ENCODE data around the gene BBS5. TPM values are rescaled to one million over a fixed set of nuclear protein-coding genes. Genes with fewer than 3 reads are reported as not detected.

The BBS5 gene
- total RNA-seq, 1 experiment from 2014 or later: 0.55 TPM

- Histone ChIP-seq H2BK12ac (ENCODE audit: insufficient read length, low read depth, low read length) (no peak overlapping the region), H3K23me2 (ENCODE audit: insufficient read length, low read depth, low read length, poor library complexity, severe bottlenecking) (no peaks in the 10 kb centered on the region), H3K27ac (ENCODE audit: insufficient read length, low read depth, low read length) (no peak overlapping the region), H3K18ac (ENCODE audit: insufficient read length, low read depth, low read length) (no peak overlapping the region), H2BK15ac (ENCODE audit: low read depth, low read length) (no peak overlapping the region), H3K14ac (ENCODE audit: insufficient read depth, low read length) (no peak overlapping the region), H3K56ac (ENCODE audit: insufficient read length, low read depth, low read length) (no peak overlapping the region), H3K79me2 (ENCODE audit: insufficient read depth, low read length) (no peaks in the 10 kb centered on the region), H2BK120ac (ENCODE audit: low read depth, low read length, poor library complexity, severe bottlenecking) (no peak overlapping the region), H2BK5ac (ENCODE audit: insufficient read length, low read length) (no peak overlapping the region), H2AFZ (ENCODE audit: low read length) (no peak overlapping the region), H4K91ac (ENCODE audit: insufficient read length, low read depth, low read length) (no peak overlapping the region), H4K20me1 (ENCODE audit: control insufficient read depth, insufficient read depth, insufficient read length) (no peaks in the 10 kb centered on the region), H3K23ac (ENCODE audit: insufficient read length, low read depth, low read length) (no peak overlapping the region), H3T11ph (ENCODE audit: low read length) (no peak overlapping the region), H3K4me1 (ENCODE audit: insufficient read depth, low read length) (no peaks in the 10 kb centered on the region), H4K8ac (replicated peaks; ENCODE audit: insufficient read length, low read depth, low read length) (no peak overlapping the region), H4K5ac (ENCODE audit: insufficient read length, low read depth, low read length) (no peak overlapping the region), H3K9ac (ENCODE audit: extremely low read depth, insufficient read length, low read length) (no peak overlapping the region), H3K4me2 (ENCODE audit: insufficient read depth, insufficient read length, low read length) (no peak overlapping the region), H2AK5ac (ENCODE audit: insufficient read length, low read length) (no peak overlapping the region), H3K4ac (ENCODE audit: low read depth, low read length) (no peak overlapping the region), H3K27me3 (ENCODE audit: insufficient read depth, low read length) (no peaks in the 10 kb centered on the region), H3K9me3 (ENCODE audit: control insufficient read depth, low read depth, low read length) (no peaks in the 10 kb centered on the region), H3K79me1 (ENCODE audit: insufficient read depth, low read depth, low read length, poor library complexity, severe bottlenecking) (no peaks in the 10 kb centered on the region), H2BK20ac (ENCODE audit: low read depth, low read length, poor library complexity, severe bottlenecking) (no peak overlapping the region)
- no peak overlapping the region for H3K27ac Mint-ChIP-seq
- no peaks in the 10 kb centered on the region; the same call in 1 of the 2 replicates for H3K27me3 Mint-ChIP-seq (ENCODE audit: low read depth)
- no CpG with 5 or more reads among the region's 19 CpGs for WGBS (ENCODE audit: extremely low coverage, insufficient read length, low lambda C conversion rate)
- H3K9me3 Mint-ChIP-seq: peaks cover 7 to 13% of the 10 kb centered on the region in 2 experiments; a peak in 3 of 5 replicates
- H3K4me1 Mint-ChIP-seq: peaks cover 6 to 9% of the 10 kb centered on the region in 2 experiments
- no peak for DNase-seq
- H3K36me3 Mint-ChIP-seq (ENCODE audit: insufficient read depth in 1 of 3, low read depth in 3 of 3): peaks cover 0 to 14% (median 1%) of the 10 kb centered on the region in 3 experiments; a peak in 2 of 7 replicates
- TF ChIP-seq CTCF (conservative IDR thresholded peaks at IDR 0.05): no peak
- H3K4me3 Mint-ChIP-seq: no peak overlapping the region
Observed at GRCh38 chr2:169504651-169505050, 25.4 kb downstream of the BBS5 start.
